ENCODE data around the gene IRF4. TPM values are rescaled to one million over a fixed set of nuclear protein-coding genes. Genes with fewer than 3 reads are reported as not detected.
A peak's percentile ranks its signal among the peaks of the same experiment; 100 is the strongest.

Gene IRF4
- total RNA-seq, 2 experiments from 2014 or later = 189 to 291 TPM

GRCh38 chr6:398065-398464 is 6.5 kb downstream of the IRF4 start:
- no TSS peak for BruUV-seq (replicated peaks)
- POLR2A ChIA-PET = interaction anchor here (0.6 to 9.4 kb wide), 8 partner anchors 10 to 81 kb away, joined by 3 to 95 read pairs (median 4); no protein-coding TSS in a partner anchor

GRCh38 chr6:398558-399078 is 7.1 kb downstream of the IRF4 start:
- peak overlapping the region; percentile 40; the same call in 1 of the 2 replicates for H3K4me2 ChIP-seq (ENCODE audit: low read length)
- no peak for DNase-seq (ENCODE audit: low spot score)
- no peaks in the 10 kb centered on the region for H3K9me3 ChIP-seq (ENCODE audit: low read length)
- ChIA-PET POLR2A (interaction anchor here (0.7 to 9.4 kb wide), 8 partner anchors 8 to 80 kb away, joined by 3 to 95 read pairs (median 6); no protein-coding TSS in a partner anchor), CTCF (ENCODE audit: unreplicated experiment) (interaction anchor here (0.5 kb wide), 1 partner anchor 319 kb away, joined by 3 read pairs; no protein-coding TSS in a partner anchor)
- H3K36me3 ChIP-seq (ENCODE audit: insufficient read depth, low read length) = peaks cover 96% of the 10 kb centered on the region
- peaks cover 68% of the 10 kb centered on the region for H3K79me2 ChIP-seq (ENCODE audit: insufficient read depth, low read depth, low read length)
- no TSS peak for BruUV-seq (replicated peaks)
- peaks cover 19% of the 10 kb centered on the region for H4K20me1 ChIP-seq (ENCODE audit: insufficient read depth, low read length)
- no peak overlapping the region for H2AFZ ChIP-seq (ENCODE audit: low read length)
- no peak for TF ChIP-seq CTCF (conservative IDR thresholded peaks at IDR 0.05; ENCODE audit: low read length)
- no peak for TF ChIP-seq EZH2phosphoT487 (IDR thresholded peaks at IDR 0.05; ENCODE audit: borderline replicate concordance, low read depth, low read length)
- no peaks in the 10 kb centered on the region for H3K9me2 ChIP-seq (ENCODE audit: insufficient read depth, low read length)
- no peak overlapping the region for H3K27ac ChIP-seq (ENCODE audit: low read depth, low read length, poor library complexity, severe bottlenecking)
- H3K4me1 ChIP-seq (ENCODE audit: insufficient read depth, low read length, poor library complexity, severe bottlenecking) = peaks cover 70% of the 10 kb centered on the region
- intact Hi-C loops (cut with micrococcal nuclease; ENCODE audit: unreplicated experiment) = loop anchor here (2.0 to 10.0 kb wide), 2 partner anchors 210 to 316 kb away; no protein-coding TSS in a partner anchor
- H3K4me3 ChIP-seq (ENCODE audit: low read depth, low read length, poor library complexity, severe bottlenecking) = no peak overlapping the region

More at GRCh38 chr6:398065-398464, 6.5 kb downstream of the IRF4 start:
- Histone ChIP-seq H4K20me1 (ENCODE audit: insufficient read depth, low read length) (peaks cover 20% of the 10 kb centered on the region), H3K4me1 (ENCODE audit: insufficient read depth, low read length, poor library complexity, severe bottlenecking) (peaks cover 64% of the 10 kb centered on the region), H3K9me3 (ENCODE audit: low read length) (no peaks in the 10 kb centered on the region), H3K79me2 (ENCODE audit: insufficient read depth, low read depth, low read length) (peaks cover 69% of the 10 kb centered on the region), H3K27ac (ENCODE audit: low read depth, low read length, poor library complexity, severe bottlenecking) (no peak overlapping the region), H3K36me3 (ENCODE audit: insufficient read depth, low read length) (peaks cover 96% of the 10 kb centered on the region), H2AFZ (ENCODE audit: low read length) (no peak overlapping the region), H3K4me2 (ENCODE audit: low read length) (no peak overlapping the region), H3K4me3 (ENCODE audit: low read depth, low read length, poor library complexity, severe bottlenecking) (no peak overlapping the region), H3K9me2 (ENCODE audit: insufficient read depth, low read length) (no peaks in the 10 kb centered on the region)
- intact Hi-C loops (cut with micrococcal nuclease; ENCODE audit: unreplicated experiment) = loop anchor here (2.0 to 10.0 kb wide), 2 partner anchors 209 to 317 kb away; no protein-coding TSS in a partner anchor
- CTCF ChIA-PET (ENCODE audit: unreplicated experiment) = interaction anchor here (0.5 kb wide), 1 partner anchor 320 kb away, joined by 3 read pairs; no protein-coding TSS in a partner anchor
- no peak for DNase-seq (ENCODE audit: low spot score)
- TF ChIP-seq CTCF (conservative IDR thresholded peaks at IDR 0.05; ENCODE audit: low read length) (no peak), EZH2phosphoT487 (IDR thresholded peaks at IDR 0.05; ENCODE audit: borderline replicate concordance, low read depth, low read length) (no peak)

All from OCI-LY7 (cell line).